Measurements from ENCODE around the gene TTC9B.

Gene TTC9B

DNA sequence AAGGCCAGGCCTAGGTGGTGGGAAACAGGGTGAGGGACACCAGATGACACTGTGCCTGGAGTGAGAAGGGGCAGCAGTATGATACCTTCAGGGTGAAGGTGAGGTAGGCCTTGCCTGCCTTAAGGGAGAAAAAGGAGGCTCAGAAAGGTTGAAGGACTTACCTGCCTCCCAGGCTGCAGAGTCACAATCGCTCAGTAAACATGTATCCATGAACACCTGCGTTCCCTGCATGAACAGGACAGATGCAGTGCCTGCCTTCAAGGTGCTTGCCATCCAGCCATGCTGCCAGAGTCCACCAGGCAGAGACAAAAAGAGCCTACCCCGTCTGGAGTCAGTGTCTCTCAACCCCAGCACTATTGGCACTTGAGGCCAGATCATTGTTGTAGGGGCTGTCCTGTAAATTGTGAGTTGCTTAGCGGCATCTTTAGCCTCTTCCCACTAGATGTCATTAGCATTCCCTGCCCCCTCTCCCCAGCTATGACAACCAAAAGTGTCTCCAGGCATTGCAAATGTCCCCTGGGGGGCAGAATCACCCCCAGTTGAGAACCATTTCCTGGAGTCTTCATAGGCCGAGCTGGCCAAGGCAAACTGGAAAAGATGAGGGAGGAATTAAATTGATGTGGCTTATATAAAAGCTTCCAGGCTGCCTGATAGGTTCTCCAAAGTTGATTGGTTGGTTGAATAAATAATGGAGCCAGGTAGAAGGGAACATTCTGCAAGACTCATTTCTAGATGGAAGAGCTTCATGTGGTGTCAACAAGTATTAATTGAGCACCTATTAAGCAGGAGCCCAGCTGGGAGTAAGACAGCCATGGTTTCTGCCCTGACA lies 25.2 kb downstream of the TTC9B start:
- DNase-seq (ENCODE audit: low read depth, low spot score), result no peak
- peak overlapping the region; percentile 75 for H3K4me3 ChIP-seq (ENCODE audit: low read depth, low read length)

DNA sequence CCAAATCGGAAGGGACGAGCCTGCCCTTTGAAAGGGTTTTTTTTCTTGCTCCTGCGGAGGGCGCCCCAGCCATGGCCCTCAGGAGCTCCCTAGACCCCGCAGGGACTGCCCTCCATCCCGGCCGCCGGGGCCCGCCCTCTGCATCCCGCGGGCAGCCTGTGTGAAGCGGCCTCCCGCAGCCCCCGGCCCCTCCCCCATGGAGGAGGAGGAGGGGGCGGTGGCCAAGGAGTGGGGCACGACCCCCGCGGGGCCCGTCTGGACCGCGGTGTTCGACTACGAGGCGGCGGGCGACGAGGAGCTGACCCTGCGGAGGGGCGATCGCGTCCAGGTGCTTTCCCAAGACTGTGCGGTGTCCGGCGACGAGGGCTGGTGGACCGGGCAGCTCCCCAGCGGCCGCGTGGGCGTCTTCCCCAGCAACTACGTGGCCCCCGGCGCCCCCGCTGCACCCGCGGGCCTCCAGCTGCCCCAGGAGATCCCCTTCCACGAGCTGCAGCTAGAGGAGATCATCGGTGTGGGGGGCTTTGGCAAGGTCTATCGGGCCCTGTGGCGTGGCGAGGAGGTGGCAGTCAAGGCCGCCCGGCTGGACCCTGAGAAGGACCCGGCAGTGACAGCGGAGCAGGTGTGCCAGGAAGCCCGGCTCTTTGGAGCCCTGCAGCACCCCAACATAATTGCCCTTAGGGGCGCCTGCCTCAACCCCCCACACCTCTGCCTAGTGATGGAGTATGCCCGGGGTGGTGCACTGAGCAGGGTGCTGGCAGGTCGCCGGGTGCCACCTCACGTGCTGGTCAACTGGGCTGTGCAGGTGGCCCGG lies 26.1 kb downstream of the TTC9B start:
- TF ChIP-seq, protein P1, sequence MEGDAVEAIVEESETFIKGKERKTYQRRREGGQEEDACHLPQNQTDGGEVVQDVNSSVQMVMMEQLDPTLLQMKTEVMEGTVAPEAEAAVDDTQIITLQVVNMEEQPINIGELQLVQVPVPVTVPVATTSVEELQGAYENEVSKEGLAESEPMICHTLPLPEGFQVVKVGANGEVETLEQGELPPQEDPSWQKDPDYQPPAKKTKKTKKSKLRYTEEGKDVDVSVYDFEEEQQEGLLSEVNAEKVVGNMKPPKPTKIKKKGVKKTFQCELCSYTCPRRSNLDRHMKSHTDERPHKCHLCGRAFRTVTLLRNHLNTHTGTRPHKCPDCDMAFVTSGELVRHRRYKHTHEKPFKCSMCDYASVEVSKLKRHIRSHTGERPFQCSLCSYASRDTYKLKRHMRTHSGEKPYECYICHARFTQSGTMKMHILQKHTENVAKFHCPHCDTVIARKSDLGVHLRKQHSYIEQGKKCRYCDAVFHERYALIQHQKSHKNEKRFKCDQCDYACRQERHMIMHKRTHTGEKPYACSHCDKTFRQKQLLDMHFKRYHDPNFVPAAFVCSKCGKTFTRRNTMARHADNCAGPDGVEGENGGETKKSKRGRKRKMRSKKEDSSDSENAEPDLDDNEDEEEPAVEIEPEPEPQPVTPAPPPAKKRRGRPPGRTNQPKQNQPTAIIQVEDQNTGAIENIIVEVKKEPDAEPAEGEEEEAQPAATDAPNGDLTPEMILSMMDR (IDR thresholded peaks at IDR 0.05; ENCODE audit: insufficient read depth, low read length, missing control alignments), result no peak
- ChIA-PET CTCF (no interaction called here), POLR2A (no interaction called here)
- DNase-seq (ENCODE audit: low read depth, low spot score), result no peak
- H3K4me3 ChIP-seq (ENCODE audit: low read depth, low read length), result peak overlapping the region; percentile 75

More for the DNA sequence above, 25.2 kb downstream of the TTC9B start:
- TF ChIP-seq, protein P1 (IDR thresholded peaks at IDR 0.05; ENCODE audit: insufficient read depth, low read length, missing control alignments), result no peak
- ChIA-PET CTCF (interaction anchor here (0.9 kb wide), 1 partner anchor 53 kb away, joined by 4 read pairs; no protein-coding TSS in a partner anchor), POLR2A (interaction anchor here (0.6 kb wide), 1 partner anchor 32 kb away, joined by 3 read pairs; no protein-coding TSS in a partner anchor)

DNA sequence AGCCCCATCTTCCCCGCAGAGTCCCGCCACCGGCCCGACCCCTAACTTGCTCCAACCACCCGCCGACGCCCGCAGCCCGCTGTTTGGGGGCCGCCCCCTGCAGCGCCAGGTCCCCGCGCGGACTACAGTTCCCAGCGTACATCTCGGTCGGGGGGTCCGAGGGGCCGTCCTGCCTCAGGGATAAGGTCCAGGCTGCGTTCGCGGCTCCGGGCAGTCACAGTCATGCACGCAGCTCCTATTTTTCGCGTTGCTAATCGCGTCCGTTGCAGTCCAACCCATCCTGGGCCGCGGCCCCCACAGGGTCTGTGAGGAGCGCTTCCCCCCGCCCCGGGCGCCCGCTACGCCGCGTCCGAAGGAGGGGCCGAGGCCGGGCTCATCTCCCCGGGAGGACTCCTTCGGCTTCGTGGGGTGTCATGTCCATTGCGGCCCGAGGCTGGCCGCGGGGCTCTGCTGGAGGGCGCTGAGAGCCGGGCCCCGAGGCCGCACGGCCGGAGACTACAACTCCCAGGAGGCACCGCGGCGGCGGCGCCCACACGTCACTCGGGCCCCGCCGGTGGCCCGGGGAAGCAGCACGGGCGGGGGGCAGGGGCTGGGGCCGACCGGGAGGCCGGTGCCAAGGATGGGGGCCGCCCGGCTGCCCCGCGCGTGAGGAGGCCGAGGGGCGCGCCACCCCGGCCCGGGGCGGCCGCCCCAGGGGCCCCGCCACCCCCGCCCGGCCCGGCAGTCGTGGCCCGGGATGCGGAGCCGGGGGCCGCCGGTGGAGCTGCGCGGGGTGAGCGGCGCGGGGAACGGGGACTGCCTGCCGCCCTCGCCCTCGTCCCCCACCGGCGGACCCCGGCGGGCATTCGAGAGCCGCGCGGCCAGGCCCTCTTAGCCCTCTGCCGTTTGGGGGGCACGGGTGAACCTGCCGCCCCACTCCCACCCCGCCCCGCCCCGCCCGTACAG lies 27.0 kb downstream of the TTC9B start, which contains the start of gene MAP3K10:
MAP3K10 (plus strand) TSS at position 536 of the 945 bp plus-strand sequence. CDS start 606 bp downstream, outside the sequence.
- H3K4me3 ChIP-seq (ENCODE audit: low read depth, low read length), result peak within 1 kb of the TSS; percentile 75
- DNase-seq (ENCODE audit: low read depth, low spot score), result no peak
- CTCF ChIA-PET, result interaction anchor here (0.8 to 2.0 kb wide), 6 partner anchors 11 to 51 kb away, joined by 3 to 10 read pairs (median 4); no protein-coding TSS in a partner anchor
- TF ChIP-seq, protein P1 (IDR thresholded peaks at IDR 0.05; ENCODE audit: insufficient read depth, low read length, missing control alignments), result no peak
- POLR2A ChIA-PET, result no interaction called here

DNA sequence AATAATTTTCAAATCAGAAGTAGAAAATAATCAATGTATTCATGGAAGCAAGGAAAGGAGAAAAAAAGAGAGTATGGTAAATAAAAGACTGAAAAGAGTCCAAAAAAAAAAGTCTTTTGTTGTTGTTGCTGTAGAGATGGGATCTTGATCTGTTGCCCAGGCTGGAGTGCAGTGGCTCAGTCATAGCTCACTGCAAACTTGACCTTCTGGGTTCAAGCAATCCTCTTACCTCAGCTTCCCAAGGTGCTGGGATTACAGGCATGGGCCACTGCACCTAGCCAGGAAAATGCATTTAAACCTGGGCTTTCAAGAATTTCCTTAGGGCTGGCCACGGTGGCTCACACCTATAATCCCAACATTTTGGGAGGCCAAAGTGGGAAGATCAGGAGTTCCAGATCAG lies 33.9 kb downstream of the TTC9B start:
- no peak for DNase-seq (ENCODE audit: low read depth, low spot score)
- no peak overlapping the region for H3K4me3 ChIP-seq (ENCODE audit: low read depth, low read length)
- POLR2A ChIA-PET, result interaction anchor here (0.6 kb wide), 1 partner anchor 332 kb away, joined by 3 read pairs; no protein-coding TSS in a partner anchor
- CTCF ChIA-PET, result no interaction called here
- TF ChIP-seq, protein P1 (IDR thresholded peaks at IDR 0.05; ENCODE audit: insufficient read depth, low read length, missing control alignments), result no peak

DNA sequence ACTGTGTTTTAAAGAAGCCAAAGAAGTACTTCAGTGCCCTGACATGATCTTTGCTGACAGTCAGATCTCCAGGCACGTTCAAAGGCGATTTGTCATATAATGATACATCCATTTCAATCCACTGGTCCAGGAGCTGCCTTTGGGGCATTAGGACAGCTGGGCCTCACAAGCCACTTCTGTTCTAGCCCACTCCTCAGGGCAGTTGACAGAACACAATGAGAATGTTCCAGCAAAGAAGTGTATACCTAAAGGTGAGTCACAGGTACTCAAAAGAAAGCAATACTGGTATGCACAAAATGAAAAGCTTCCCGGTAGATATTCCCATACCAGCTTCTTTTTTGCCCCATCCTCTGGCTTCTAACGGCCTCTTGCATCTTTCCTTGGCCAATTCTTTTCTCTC lies 39.4 kb downstream of the TTC9B start:
- ChIA-PET POLR2A (no interaction called here), CTCF (interaction anchor here (2.2 to 2.5 kb wide), 2 partner anchors 13 to 39 kb away, joined by 8 to 12 read pairs; no protein-coding TSS in a partner anchor)
- TF ChIP-seq, protein P1 (IDR thresholded peaks at IDR 0.05; ENCODE audit: insufficient read depth, low read length, missing control alignments), result no peak

More for the DNA sequence above, 39.4 kb downstream of the TTC9B start:
- no peak for DNase-seq (ENCODE audit: low read depth, low spot score)
- H3K4me3 ChIP-seq (ENCODE audit: low read depth, low read length), result no peak overlapping the region

Data from AG04449 (cell line).